ENCODE results near the gene LRFN4.

- TF ChIP-seq CTCF (IDR thresholded peaks at IDR 0.05) (no peak), JUN (CRISPR knock-in tag; IDR thresholded peaks at IDR 0.05) (no peak), RELA (CRISPR knock-in tag; IDR thresholded peaks at IDR 0.05; ENCODE audit: borderline replicate concordance) (no peak), SP1 (CRISPR knock-in tag; conservative IDR thresholded peaks at IDR 0.05) (no peak), NR3C1 (CRISPR knock-in tag; conservative IDR thresholded peaks at IDR 0.05; ENCODE audit: low read depth) (no peak), ELF4 (CRISPR knock-in tag; IDR thresholded peaks at IDR 0.05; ENCODE audit: low read depth) (no peak), NFATC4 (CRISPR knock-in tag; IDR thresholded peaks at IDR 0.05) (no peak), USF1 (CRISPR knock-in tag; IDR thresholded peaks at IDR 0.05) (no peak), MAX (CRISPR knock-in tag; IDR thresholded peaks at IDR 0.05) (no peak), FOXJ3 (CRISPR knock-in tag; IDR thresholded peaks at IDR 0.05; ENCODE audit: borderline replicate concordance) (no peak)
Observed at GRCh38 chr11:66881451-66881835, 24.6 kb downstream of the LRFN4 start.

Measured in WTC11 (cell line).